Keratinocyte (primary cell): Measurements from ENCODE around the gene SLC9C2. TPM values are rescaled to one million over a fixed set of nuclear protein-coding genes. Genes with fewer than 3 reads are reported as not detected.

Experiments used
- DNase-seq: peaks from one replicate; pipeline ENCODE4 v3.0.0-alpha.2; 2011; ENCODE audit warnings: low read depth, missing footprints, low spot score
- FAIRE-seq: peaks from 2 replicates; lab custom pipeline; 2011; peaks lifted over from hg19 to GRCh38; lab: Jason Lieb, UNC
- H2AFZ ChIP-seq: 2 replicates; pipeline ENCODE4 v1.6.0; 2012; ENCODE audit warnings: low read length, control low read depth, inconsistent platforms; ENCODE audit not compliant: control insufficient read depth
- H3K27ac ChIP-seq: 2 replicates; pipeline ENCODE4 v1.5.1; 2011; ENCODE audit warnings: low read length; ENCODE audit not compliant: control insufficient read depth, insufficient read depth
- H3K27me3 ChIP-seq: 3 replicates; pipeline ENCODE4 v1.6.0; 2011; ENCODE audit warnings: low read length; ENCODE audit not compliant: control insufficient read depth, insufficient read depth; ENCODE audit errors: extremely low read depth
- H3K36me3 ChIP-seq, 2 experiments: 2 replicates in 1 of 2; 3 replicates in 1 of 2; pipeline ENCODE4 v1.5.1; 2011; ENCODE audit warnings: low read length in 2 of 2, mild to moderate bottlenecking in 1 of 2; ENCODE audit not compliant: control insufficient read depth in 2 of 2, insufficient read depth in 2 of 2; ENCODE audit errors: extremely low read depth in 1 of 2
- H3K4me1 ChIP-seq: 3 replicates; pipeline ENCODE4 v1.5.1; 2011; ENCODE audit warnings: low read length; ENCODE audit not compliant: control insufficient read depth, insufficient read depth; ENCODE audit errors: extremely low read depth
- H3K4me2 ChIP-seq: 3 replicates; pipeline ENCODE4 v1.6.0; 2011; ENCODE audit warnings: low read depth, low read length; ENCODE audit not compliant: control insufficient read depth, insufficient read depth; ENCODE audit errors: extremely low read depth
- H3K4me3 ChIP-seq, 3 experiments: fragments of 200-600 bp in 1 of 3; sonication (generic) in 1 of 3; 2 replicates in 2 of 3; 3 replicates in 1 of 3; pipeline ENCODE4 v1.5.1; 2011 to 2016; ENCODE audit warnings: low read length in 3 of 3, mild to moderate bottlenecking in 3 of 3, control low read depth in 2 of 3, inconsistent platforms in 1 of 3, low read depth in 1 of 3, mixed read lengths in 1 of 3, mixed run types in 1 of 3, moderate library complexity in 1 of 3; ENCODE audit not compliant: control insufficient read depth in 2 of 3, insufficient read depth in 2 of 3; ENCODE audit errors: extremely low read depth in 1 of 3
- H3K79me2 ChIP-seq: 2 replicates; pipeline ENCODE4 v1.6.0; 2012; ENCODE audit warnings: low read length; ENCODE audit not compliant: control insufficient read depth, insufficient read depth
- H3K9ac ChIP-seq: 3 replicates; pipeline ENCODE4 v1.6.0; 2011; ENCODE audit warnings: low read length; ENCODE audit not compliant: control insufficient read depth, insufficient read depth; ENCODE audit errors: extremely low read depth
- H3K9me1 ChIP-seq: 3 replicates; pipeline ENCODE4 v1.6.0; 2011; ENCODE audit warnings: low read length; ENCODE audit not compliant: control insufficient read depth, insufficient read depth; ENCODE audit errors: extremely low read depth
- H3K9me3 ChIP-seq: 2 replicates; pipeline ENCODE4 v1.5.1; 2012; ENCODE audit warnings: low read depth, low read length; ENCODE audit not compliant: control insufficient read depth
- H4K20me1 ChIP-seq: 3 replicates; pipeline ENCODE4 v1.6.0; 2011; ENCODE audit warnings: low read length; ENCODE audit not compliant: control insufficient read depth, insufficient read depth; ENCODE audit errors: extremely low read depth
- CTCF ChIP-seq, 3 experiments: IDR thresholded peaks in 1 of 3; conservative IDR thresholded peaks in 1 of 3; optimal IDR thresholded peaks in 1 of 3; 2 replicates in 2 of 3; 3 replicates in 1 of 3; pipeline versions ENCODE3 to v1.5.1; 2011; ENCODE audit warnings: low read length in 3 of 3, mild to moderate bottlenecking in 3 of 3, moderate library complexity in 2 of 3, control low read depth in 1 of 3, inconsistent platforms in 1 of 3; ENCODE audit not compliant: insufficient read depth in 2 of 3; ENCODE audit errors: extremely low read depth in 1 of 3
- EZH2 ChIP-seq: IDR thresholded peaks from one replicate; pipeline ENCODE4 v1.6.1; 2012; ENCODE audit warnings: inconsistent platforms, mild to moderate bottlenecking, low read length, moderate library complexity
- dilution Hi-C: fragments of 300-500 bp; cut with MboI; formaldehyde crosslinking; loops from one replicate; pipeline ENCODE4 v1.7.0; 2020; ENCODE audit warnings: low sequenced_read_pairs; ENCODE audit not compliant: extremely low pct_ligation_motif_present
- polyA plus RNA-seq, 5 experiments: library from polyadenylated mRNA; depleted of rRNA in 3 of 5; stranded (reverse) in 3 of 5; stranded (forward) in 1 of 5; unstranded in 1 of 5; fragments of >200 nt; gene quantifications; 1 replicate in 1 of 5; 2 replicates in 3 of 5; 3 replicates in 1 of 5; pipeline versions ENCODE4 v1.2.1 to v1.2.3, GENCODE V29; 2011 to 2012; ENCODE audit warnings: missing spikeins in 2 of 5, low read depth in 1 of 5, low replicate concordance in 1 of 5

The SLC9C2 gene
- polyA plus RNA-seq, 1 donor (not counting 4 experiments of a cell fraction or from before 2014, with no cell fraction given): not detected

- no peak overlapping the region for H3K27ac ChIP-seq
- H3K4me2 ChIP-seq: no peak overlapping the region
- H3K79me2 ChIP-seq: no peaks in the 10 kb centered on the region
- peaks cover 0 to 4% of the 10 kb centered on the region in 2 experiments for H3K36me3 ChIP-seq
- DNase-seq (no peak), FAIRE-seq (no peak)
- no peaks in the 10 kb centered on the region for H3K27me3 ChIP-seq
- no peaks in the 10 kb centered on the region for H3K4me1 ChIP-seq
- TF ChIP-seq EZH2: no peak
- H3K9ac ChIP-seq: no peak overlapping the region
- no peaks in the 10 kb centered on the region for H4K20me1 ChIP-seq
- H3K9me3 ChIP-seq: no peaks in the 10 kb centered on the region
- no peaks in the 10 kb centered on the region for H3K9me1 ChIP-seq
- no peak overlapping the region for H2AFZ ChIP-seq
- dilution Hi-C loops: no loop called here
- no peak overlapping the region for H3K4me3 ChIP-seq
Observed at GRCh38 chr1:173459885-173460284, 143.0 kb downstream of the SLC9C2 start.

GRCh38 chr1:173454966-173455524 is 147.8 kb downstream of the SLC9C2 start:
- Histone ChIP-seq H3K9me3 (no peaks in the 10 kb centered on the region), H3K9ac (no peak overlapping the region), H3K27me3 (no peaks in the 10 kb centered on the region), H3K9me1 (no peaks in the 10 kb centered on the region), H3K36me3 (no peaks in the 10 kb centered on the region), H3K4me1 (no peaks in the 10 kb centered on the region), H4K20me1 (no peaks in the 10 kb centered on the region), H3K27ac (no peak overlapping the region), H3K79me2 (no peaks in the 10 kb centered on the region), H3K4me3 (no peak overlapping the region), H3K4me2 (no peak overlapping the region), H2AFZ (no peak overlapping the region)
- no peak for TF ChIP-seq CTCF (optimal IDR thresholded peaks at IDR 0.05 in 1 of 3, IDR thresholded peaks at IDR 0.05 in 1 of 3, conservative IDR thresholded peaks at IDR 0.05 in 1 of 3; ENCODE audit: extremely low read depth in 1 of 3, insufficient read depth in 2 of 3, low read length in 3 of 3)
- TF ChIP-seq EZH2: no peak
- no peak for DNase-seq
- dilution Hi-C loops: no loop called here
- no peak for FAIRE-seq

GRCh38 chr1:173453982-173454381 is 148.9 kb downstream of the SLC9C2 start:
- no peak for DNase-seq
- no peak overlapping the region for H3K27ac ChIP-seq
- no peak for FAIRE-seq

More at GRCh38 chr1:173453982-173454381, 148.9 kb downstream of the SLC9C2 start:
- H3K4me3 ChIP-seq: no peak overlapping the region
- TF ChIP-seq EZH2: no peak
- TF ChIP-seq CTCF (optimal IDR thresholded peaks at IDR 0.05 in 1 of 3, IDR thresholded peaks at IDR 0.05 in 1 of 3, conservative IDR thresholded peaks at IDR 0.05 in 1 of 3; ENCODE audit: extremely low read depth in 1 of 3, insufficient read depth in 2 of 3, low read length in 3 of 3): no peak
- H3K79me2 ChIP-seq: no peaks in the 10 kb centered on the region
- H3K36me3 ChIP-seq: no peaks in the 10 kb centered on the region
- no peaks in the 10 kb centered on the region for H3K27me3 ChIP-seq
- no peaks in the 10 kb centered on the region for H4K20me1 ChIP-seq
- H3K9me3 ChIP-seq: no peaks in the 10 kb centered on the region
- no peak overlapping the region for H3K4me2 ChIP-seq
- no peaks in the 10 kb centered on the region for H3K9me1 ChIP-seq
- peaks cover 7% of the 10 kb centered on the region for H3K4me1 ChIP-seq
- H2AFZ ChIP-seq: no peak overlapping the region
- H3K9ac ChIP-seq: no peak overlapping the region
- dilution Hi-C loops: no loop called here
